Measurements from ENCODE around the gene PADI3. TPM values are rescaled to one million over a fixed set of nuclear protein-coding genes. Genes with fewer than 3 reads are reported as not detected.
"Not testable (repeated sequence)": the region's sequence is repeated elsewhere in the genome, so short reads cannot be mapped to it uniquely, and the experiment has no call there.

PADI3 gene
- polyA plus RNA-seq, 1 donor (not counting 4 experiments of a cell fraction or from before 2014, with no cell fraction given), result 6.1 TPM

GRCh38 chr1:17318262-17318661, 69.4 kb downstream of the PADI3 start:
- dilution Hi-C loops (cut with MboI; ENCODE audit: extremely low pct_ligation_motif_present, low sequenced_read_pairs), result no loop called here
- DNase-seq (ENCODE audit: low read depth, low spot score) (no peak), FAIRE-seq (no peak)
- H3K4me1 ChIP-seq (ENCODE audit: control insufficient read depth, extremely low read depth, insufficient read depth, low read length), result no peaks in the 10 kb centered on the region
- no peak overlapping the region for H3K4me2 ChIP-seq (ENCODE audit: control insufficient read depth, extremely low read depth, insufficient read depth, low read depth, low read length)
- peaks cover 6% of the 10 kb centered on the region for H3K27me3 ChIP-seq (ENCODE audit: control insufficient read depth, extremely low read depth, insufficient read depth, low read length)
- TF ChIP-seq CTCF (optimal IDR thresholded peaks at IDR 0.05 in 1 of 3, IDR thresholded peaks at IDR 0.05 in 1 of 3, conservative IDR thresholded peaks at IDR 0.05 in 1 of 3; ENCODE audit: extremely low read depth in 1 of 3, insufficient read depth in 2 of 3, low read length in 3 of 3) (no peak), EZH2 (IDR thresholded peaks at IDR 0.05; ENCODE audit: low read length) (no peak)
- no peak overlapping the region for H2AFZ ChIP-seq (ENCODE audit: control insufficient read depth, low read length)
- H3K36me3 ChIP-seq (ENCODE audit: control insufficient read depth in 2 of 2, extremely low read depth in 1 of 2, insufficient read depth in 2 of 2, low read length in 2 of 2), result no peaks in the 10 kb centered on the region
- no peak overlapping the region for H3K9ac ChIP-seq (ENCODE audit: control insufficient read depth, extremely low read depth, insufficient read depth, low read length)
- no peak overlapping the region for H3K27ac ChIP-seq (ENCODE audit: control insufficient read depth, insufficient read depth, low read length)
- no peaks in the 10 kb centered on the region for H4K20me1 ChIP-seq (ENCODE audit: control insufficient read depth, extremely low read depth, insufficient read depth, low read length)
- no peak overlapping the region for H3K4me3 ChIP-seq (ENCODE audit: control insufficient read depth in 2 of 3, extremely low read depth in 1 of 3, insufficient read depth in 2 of 3, low read depth in 1 of 3, low read length in 3 of 3)
- no peaks in the 10 kb centered on the region for H3K9me1 ChIP-seq (ENCODE audit: control insufficient read depth, extremely low read depth, insufficient read depth, low read length)
- no peaks in the 10 kb centered on the region for H3K79me2 ChIP-seq (ENCODE audit: control insufficient read depth, insufficient read depth, low read length)
- H3K9me3 ChIP-seq (ENCODE audit: control insufficient read depth, low read depth, low read length), result no peaks in the 10 kb centered on the region

- FAIRE-seq, result no peak
- dilution Hi-C loops (cut with MboI; ENCODE audit: extremely low pct_ligation_motif_present, low sequenced_read_pairs), result no loop called here
- no peak for TF ChIP-seq EZH2 (IDR thresholded peaks at IDR 0.05; ENCODE audit: low read length)
- TF ChIP-seq CTCF (optimal IDR thresholded peaks at IDR 0.05 in 1 of 3, IDR thresholded peaks at IDR 0.05 in 1 of 3, conservative IDR thresholded peaks at IDR 0.05 in 1 of 3; ENCODE audit: extremely low read depth in 1 of 3, insufficient read depth in 2 of 3, low read length in 3 of 3), result no peak
These were observed 70.9 kb downstream of the PADI3 start for GRCh38 chr1:17319561-17320350.

GRCh38 chr1:17321857-17322390, 73.0 kb downstream of the PADI3 start:
- H3K9me3 ChIP-seq (ENCODE audit: control insufficient read depth, low read depth, low read length); FAIRE-seq; H3K4me3 ChIP-seq (ENCODE audit: control insufficient read depth in 2 of 3, extremely low read depth in 1 of 3, insufficient read depth in 2 of 3, low read depth in 1 of 3, low read length in 3 of 3); dilution Hi-C loops (cut with MboI; ENCODE audit: extremely low pct_ligation_motif_present, low sequenced_read_pairs); H3K27ac ChIP-seq (ENCODE audit: control insufficient read depth, insufficient read depth, low read length); H3K4me1 ChIP-seq (ENCODE audit: control insufficient read depth, extremely low read depth, insufficient read depth, low read length); H2AFZ ChIP-seq (ENCODE audit: control insufficient read depth, low read length); H3K9ac ChIP-seq (ENCODE audit: control insufficient read depth, extremely low read depth, insufficient read depth, low read length); H3K27me3 ChIP-seq (ENCODE audit: control insufficient read depth, extremely low read depth, insufficient read depth, low read length); H4K20me1 ChIP-seq (ENCODE audit: control insufficient read depth, extremely low read depth, insufficient read depth, low read length); DNase-seq (ENCODE audit: low read depth, low spot score); H3K9me1 ChIP-seq (ENCODE audit: control insufficient read depth, extremely low read depth, insufficient read depth, low read length); H3K4me2 ChIP-seq (ENCODE audit: control insufficient read depth, extremely low read depth, insufficient read depth, low read depth, low read length); H3K36me3 ChIP-seq (ENCODE audit: control insufficient read depth in 2 of 2, extremely low read depth in 1 of 2, insufficient read depth in 2 of 2, low read length in 2 of 2); H3K79me2 ChIP-seq (ENCODE audit: control insufficient read depth, insufficient read depth, low read length): not testable (repeated sequence)

More at GRCh38 chr1:17319561-17320350, 70.9 kb downstream of the PADI3 start:
- H3K9ac ChIP-seq (ENCODE audit: control insufficient read depth, extremely low read depth, insufficient read depth, low read length), result no peak overlapping the region
- DNase-seq (ENCODE audit: low read depth, low spot score), result no peak
- peaks cover 6% of the 10 kb centered on the region for H3K27me3 ChIP-seq (ENCODE audit: control insufficient read depth, extremely low read depth, insufficient read depth, low read length)
- no peak overlapping the region for H2AFZ ChIP-seq (ENCODE audit: control insufficient read depth, low read length)
- no peaks in the 10 kb centered on the region for H3K36me3 ChIP-seq (ENCODE audit: control insufficient read depth in 2 of 2, extremely low read depth in 1 of 2, insufficient read depth in 2 of 2, low read length in 2 of 2)
- H4K20me1 ChIP-seq (ENCODE audit: control insufficient read depth, extremely low read depth, insufficient read depth, low read length), result no peaks in the 10 kb centered on the region
- H3K9me1 ChIP-seq (ENCODE audit: control insufficient read depth, extremely low read depth, insufficient read depth, low read length), result no peaks in the 10 kb centered on the region
- no peak overlapping the region for H3K27ac ChIP-seq (ENCODE audit: control insufficient read depth, insufficient read depth, low read length)
- no peaks in the 10 kb centered on the region for H3K79me2 ChIP-seq (ENCODE audit: control insufficient read depth, insufficient read depth, low read length)
- H3K4me2 ChIP-seq (ENCODE audit: control insufficient read depth, extremely low read depth, insufficient read depth, low read depth, low read length), result no peak overlapping the region
- H3K4me1 ChIP-seq (ENCODE audit: control insufficient read depth, extremely low read depth, insufficient read depth, low read length), result no peaks in the 10 kb centered on the region
- H3K9me3 ChIP-seq (ENCODE audit: control insufficient read depth, low read depth, low read length), result no peaks in the 10 kb centered on the region
- H3K4me3 ChIP-seq (ENCODE audit: control insufficient read depth in 2 of 3, extremely low read depth in 1 of 3, insufficient read depth in 2 of 3, low read depth in 1 of 3, low read length in 3 of 3), result no peak overlapping the region
